Eye (tissue), 1 donor: ENCODE results near the gene MERTK.
A peak's percentile ranks its signal among the peaks of the same experiment; 100 is the strongest.
"Not testable (repeated sequence)": the region's sequence is repeated elsewhere in the genome, so short reads cannot be mapped to it uniquely, and the experiment has no call there.

ENCODE experiments used
- DNase-seq: peaks from one replicate; pipeline ENCODE4 v3.0.0-alpha.2; 2015

The MERTK gene

GRCh38 chr2:111910609-111911277 is 12.3 kb downstream of the MERTK start:
- no peak for DNase-seq

GRCh38 chr2:111911295-111911977 is 13.0 kb downstream of the MERTK start:
- DNase-seq, result not testable (repeated sequence)

- DNase-seq, result no peak
Observed at GRCh38 chr2:111912547-111912946, 14.1 kb downstream of the MERTK start.

GRCh38 chr2:111917106-111917505 is 18.7 kb downstream of the MERTK start:
- no peak for DNase-seq

- DNase-seq, result peak; percentile 88
Observed at GRCh38 chr2:111918383-111918806, 20.0 kb downstream of the MERTK start.

GRCh38 chr2:111919365-111919764 is 21.0 kb downstream of the MERTK start:
- no peak for DNase-seq

GRCh38 chr2:111919794-111920608 is 21.6 kb downstream of the MERTK start:
- no peak for DNase-seq

GRCh38 chr2:111923276-111923804 is 24.9 kb downstream of the MERTK start:
- peak; percentile 63 for DNase-seq

GRCh38 chr2:111924617-111925107 is 26.3 kb downstream of the MERTK start:
- DNase-seq, result no peak

- DNase-seq, result no peak
Observed at GRCh38 chr2:111927723-111928122, 29.3 kb downstream of the MERTK start.

- DNase-seq, result no peak
Observed at GRCh38 chr2:111930409-111930808, 32.0 kb downstream of the MERTK start.

- DNase-seq, result no peak
Observed at GRCh38 chr2:111930875-111931274, 32.5 kb downstream of the MERTK start.

- DNase-seq, result no peak
Observed at GRCh38 chr2:111932841-111933291, 34.5 kb downstream of the MERTK start.

GRCh38 chr2:111933900-111934299 is 35.5 kb downstream of the MERTK start:
- not testable (repeated sequence) for DNase-seq

GRCh38 chr2:111936881-111937280 is 38.5 kb downstream of the MERTK start:
- DNase-seq, result peak; percentile 48

- no peak for DNase-seq
Observed at GRCh38 chr2:111938392-111938791, 40.0 kb downstream of the MERTK start.

GRCh38 chr2:111940333-111941196 is 42.2 kb downstream of the MERTK start:
- no peak for DNase-seq

- no peak for DNase-seq
Observed at GRCh38 chr2:111941531-111941930, 43.1 kb downstream of the MERTK start.

- no peak for DNase-seq
Observed at GRCh38 chr2:111944531-111945210, 46.3 kb downstream of the MERTK start.

GRCh38 chr2:111945444-111946293 is 47.3 kb downstream of the MERTK start:
- DNase-seq, result no peak
